HG02642 (cell line): ENCODE data around the gene CES4A.
"Not testable (repeated sequence)": the region's sequence is repeated elsewhere in the genome, so short reads cannot be mapped to it uniquely, and the experiment has no call there.

ENCODE experiments used
- ATAC-seq: cut with Tn5 transposase; IDR thresholded peaks from one replicate; pipeline ENCODE4 v1.9.1; 2021; ENCODE audit warnings: mild to moderate bottlenecking; ENCODE audit not compliant: unreplicated experiment, poor library complexity

Gene CES4A

DNA sequence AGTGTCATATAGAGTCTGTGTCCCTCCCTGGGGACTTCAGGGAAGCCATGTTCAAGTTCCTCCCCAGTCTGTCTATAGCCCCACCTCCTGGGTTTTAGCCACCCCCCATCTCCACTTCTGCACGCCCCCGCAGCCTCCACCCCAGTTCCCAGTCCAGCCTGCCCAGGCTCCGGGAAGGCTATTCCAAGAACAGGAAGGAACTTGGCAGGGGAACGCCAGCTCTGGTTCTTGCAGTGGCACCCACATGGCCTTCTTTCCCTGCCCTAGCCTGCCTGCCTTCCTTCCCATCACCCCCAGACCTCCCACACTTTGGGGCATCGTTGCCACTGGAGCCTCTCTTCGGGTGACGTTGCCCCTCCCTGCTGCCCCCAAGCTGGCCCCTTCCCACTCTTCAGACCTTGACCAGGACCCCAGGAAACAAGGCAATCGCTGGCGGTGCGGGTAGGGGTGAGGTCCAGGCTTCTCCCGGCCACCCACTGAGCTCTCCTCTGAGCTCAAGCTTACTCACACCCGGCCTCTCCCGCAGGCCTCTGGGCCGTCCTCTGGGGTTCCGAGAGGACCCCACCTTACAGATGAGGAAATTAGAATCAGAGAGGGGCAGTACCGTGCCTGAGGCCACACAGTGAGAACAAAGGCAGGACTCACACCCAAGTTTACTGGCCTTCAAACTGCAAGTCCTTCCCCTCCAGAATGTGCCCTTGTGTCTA, 9.2 kb upstream of the CES4A start:
- no peak for ATAC-seq

DNA sequence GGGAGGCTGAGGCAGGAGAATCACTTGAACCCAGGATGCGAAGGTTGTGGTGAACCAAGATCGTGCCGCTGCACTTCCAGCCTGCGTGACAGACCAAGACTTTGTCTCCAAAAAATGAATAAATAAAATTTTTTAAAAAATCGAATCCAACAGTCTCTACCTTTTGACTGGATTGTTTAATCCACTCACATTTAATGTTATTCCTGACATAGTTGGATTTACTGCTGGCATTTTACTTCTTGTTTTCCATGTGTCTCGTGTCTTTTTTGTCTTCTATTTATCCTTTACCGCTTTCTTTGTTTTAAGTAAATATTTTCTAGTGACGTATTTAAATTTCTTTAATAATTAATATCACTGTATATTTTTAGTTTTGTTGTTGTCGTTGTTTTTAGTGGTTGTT, 5.4 kb upstream of the CES4A start:
- no peak for ATAC-seq

DNA sequence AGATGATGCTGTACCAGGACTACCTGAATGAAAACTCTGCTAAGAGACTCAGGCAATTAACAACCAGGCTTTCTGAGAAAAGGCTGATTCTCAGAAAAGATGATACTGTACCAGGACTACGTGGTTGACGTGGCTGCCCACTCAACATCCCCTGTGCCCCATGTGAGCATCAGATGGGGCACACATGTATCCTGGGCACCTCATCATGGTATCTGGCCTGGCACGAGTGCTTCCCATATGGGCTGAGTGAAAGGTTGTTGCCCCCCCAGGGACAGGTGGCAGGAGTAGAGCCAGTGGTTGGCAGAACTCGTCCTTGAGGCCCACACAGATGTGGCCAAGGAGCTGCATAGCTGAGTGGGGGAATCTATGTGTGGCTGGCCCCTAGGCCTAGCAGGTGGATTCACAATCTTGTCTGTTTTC, 3.5 kb upstream of the CES4A start:
- no peak for ATAC-seq

DNA sequence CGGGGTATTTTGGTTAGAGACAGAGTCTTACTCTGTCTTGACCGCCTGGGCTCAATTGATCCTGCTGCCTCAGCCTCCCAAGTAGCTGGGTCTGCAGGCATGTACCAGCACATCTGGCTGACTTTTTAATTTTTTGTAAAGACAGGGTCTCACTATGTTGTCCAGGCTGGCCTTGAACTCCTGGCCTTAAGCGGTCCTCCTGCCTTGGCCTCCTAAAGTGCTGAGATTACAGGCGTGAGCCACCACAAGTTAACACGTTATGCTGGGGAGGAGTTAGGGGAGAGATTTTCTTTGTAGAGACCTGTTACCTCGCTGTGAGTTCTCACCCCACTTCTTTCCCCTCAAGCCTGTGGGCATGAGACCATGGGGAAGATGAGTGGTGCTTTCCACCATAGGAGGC, 1.8 kb upstream of the CES4A start:
- no peak for ATAC-seq

GRCh38 chr16:66991545-66992077, 3.2 kb downstream of the CES4A start:
- ATAC-seq, result no peak

DNA sequence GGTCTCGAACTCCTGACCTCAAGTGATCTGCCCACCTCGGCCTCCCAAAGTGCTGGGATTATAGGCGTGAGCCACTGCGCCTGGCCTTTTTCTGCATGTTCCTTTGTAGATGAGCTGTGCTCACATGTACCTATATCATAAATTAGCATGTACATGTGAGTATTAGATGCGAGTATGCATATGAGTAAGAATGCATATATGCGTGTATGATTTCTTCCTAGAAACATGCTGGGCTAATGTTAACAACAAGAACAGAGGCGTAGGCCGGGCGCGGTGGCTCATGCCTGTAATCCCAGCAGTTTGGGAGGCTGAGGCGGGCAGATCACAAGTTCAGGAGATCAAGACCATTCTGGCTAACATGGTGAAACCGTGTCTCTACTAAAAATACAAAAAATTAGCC, 5.2 kb downstream of the CES4A start:
- not testable (repeated sequence) for ATAC-seq

GRCh38 chr16:66996324-66996982, 8.1 kb downstream of the CES4A start:
- no peak for ATAC-seq

DNA sequence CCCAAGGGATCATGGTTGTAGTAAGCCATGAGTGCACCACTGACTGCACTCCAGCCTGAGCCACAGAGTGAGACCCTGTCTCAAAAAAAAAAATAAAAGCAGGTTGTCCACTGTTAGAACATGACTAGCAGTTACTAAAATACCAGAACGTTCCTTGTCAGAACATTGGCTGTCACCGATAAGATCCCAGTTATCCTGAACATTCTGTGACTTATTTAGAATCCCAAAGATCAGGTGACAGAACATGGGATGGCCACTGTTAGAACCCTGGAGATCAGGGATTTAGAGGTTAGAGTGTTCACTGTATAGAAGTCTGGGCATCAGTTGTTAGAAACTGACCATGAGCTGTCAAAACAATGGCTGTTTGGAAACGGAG, 8.6 kb downstream of the CES4A start:
- no peak for ATAC-seq

- no peak for ATAC-seq
Measured at GRCh38 chr16:67000384-67001351, 12.3 kb downstream of the CES4A start.

GRCh38 chr16:67001726-67002125, 13.3 kb downstream of the CES4A start:
- ATAC-seq, result no peak

- ATAC-seq, result no peak
Measured at GRCh38 chr16:67006930-67007658, 18.7 kb downstream of the CES4A start.

- no peak for ATAC-seq
Measured at GRCh38 chr16:67009158-67009557, 20.8 kb downstream of the CES4A start.

DNA sequence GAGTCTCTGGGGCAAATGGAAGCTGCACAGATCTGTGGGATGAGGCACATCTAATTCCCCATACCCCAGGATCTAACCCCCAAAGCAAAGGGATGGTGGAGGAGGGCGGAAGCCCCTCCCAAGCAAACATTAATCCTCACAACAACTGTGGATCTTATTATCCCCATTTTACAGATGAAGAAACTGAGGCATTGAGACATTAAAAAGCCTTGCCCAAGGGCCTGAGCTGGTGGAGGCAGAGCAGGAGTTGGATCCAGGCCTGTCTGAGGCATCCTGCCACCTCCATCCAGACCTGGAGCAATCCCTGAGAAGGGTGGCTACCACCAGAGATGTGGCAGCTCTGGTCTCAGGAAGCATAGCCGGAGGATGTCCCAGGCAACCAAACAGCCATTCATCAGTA, 22.9 kb downstream of the CES4A start:
- no peak for ATAC-seq

- ATAC-seq, result no peak
Measured at GRCh38 chr16:67013233-67013822, 24.9 kb downstream of the CES4A start.

DNA sequence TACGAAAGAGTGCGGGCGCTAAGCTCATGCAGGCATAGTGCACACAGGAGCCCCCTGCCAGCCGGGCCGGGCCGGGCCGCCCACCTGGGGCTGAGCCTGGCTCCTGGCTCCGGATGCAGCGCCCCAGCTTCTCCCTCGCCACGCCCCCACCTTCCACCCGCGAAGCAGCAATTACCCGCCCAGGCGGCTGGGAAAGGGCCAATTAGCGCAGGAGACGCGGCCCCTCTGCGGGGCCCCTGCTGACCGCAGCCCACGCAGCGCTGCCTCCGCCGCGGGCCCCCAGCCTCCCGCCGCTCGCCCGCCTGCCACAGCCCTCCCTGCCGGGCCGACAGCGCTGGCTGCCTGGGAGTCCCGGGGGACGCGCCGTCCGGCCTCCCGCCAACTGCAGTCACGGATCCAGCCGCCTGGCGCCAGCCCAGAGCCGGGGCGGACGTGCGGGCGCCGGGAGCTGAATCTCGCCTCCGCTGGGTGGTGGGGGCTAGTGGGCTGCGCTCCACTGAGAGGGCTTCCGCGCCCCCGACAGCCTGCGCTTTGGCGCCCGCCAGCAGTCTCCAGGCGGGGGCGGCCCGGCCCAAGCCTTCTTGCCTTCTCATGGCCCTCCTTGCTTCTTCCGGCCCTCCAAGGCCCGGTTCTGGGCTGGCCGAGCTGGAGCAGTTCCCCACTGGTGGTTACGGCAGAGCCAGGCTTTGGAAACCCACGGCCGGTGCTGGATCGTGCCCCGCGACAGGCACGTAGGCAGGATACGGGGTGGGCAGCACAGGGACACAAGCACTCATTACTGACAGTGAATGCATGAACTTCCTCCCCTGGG, 25.6 kb downstream of the CES4A start:
- ATAC-seq, result peak; percentile 49

DNA sequence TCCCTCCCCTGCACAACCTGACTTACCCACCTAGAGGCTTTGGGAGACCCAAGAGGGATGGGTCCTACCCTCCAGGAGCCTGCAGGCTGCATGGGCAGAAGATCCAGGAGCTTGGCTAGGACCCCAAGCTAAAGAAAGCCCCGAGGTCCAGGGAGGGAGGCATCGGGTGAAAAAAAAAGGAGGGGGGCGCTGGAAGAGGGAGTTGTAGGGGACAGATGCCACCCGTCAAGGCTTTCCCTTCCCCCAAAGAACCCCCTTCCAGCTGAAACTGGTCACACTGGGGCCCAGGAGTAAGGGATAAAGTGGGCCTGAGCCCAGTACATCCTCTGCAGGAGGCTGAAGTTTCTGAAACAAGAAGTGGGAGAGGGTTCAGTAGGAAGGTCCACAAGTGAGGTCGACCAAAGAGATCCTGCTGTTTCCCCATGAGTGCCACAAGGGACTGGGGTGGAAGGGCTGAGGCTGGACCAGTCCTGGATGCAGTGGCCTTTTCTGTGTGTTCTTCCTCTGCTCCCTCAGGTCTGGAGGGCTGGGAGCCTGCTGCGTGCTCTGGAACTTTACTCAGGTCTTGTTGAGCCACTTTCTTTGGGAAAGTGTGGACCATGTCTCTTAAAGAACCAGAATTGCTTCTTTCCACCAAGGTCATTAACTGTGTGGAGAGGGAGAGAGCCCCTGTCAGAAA, 26.4 kb downstream of the CES4A start:
- ATAC-seq, result no peak

- no peak for ATAC-seq
Measured at GRCh38 chr16:67015313-67015731, 26.9 kb downstream of the CES4A start.

DNA sequence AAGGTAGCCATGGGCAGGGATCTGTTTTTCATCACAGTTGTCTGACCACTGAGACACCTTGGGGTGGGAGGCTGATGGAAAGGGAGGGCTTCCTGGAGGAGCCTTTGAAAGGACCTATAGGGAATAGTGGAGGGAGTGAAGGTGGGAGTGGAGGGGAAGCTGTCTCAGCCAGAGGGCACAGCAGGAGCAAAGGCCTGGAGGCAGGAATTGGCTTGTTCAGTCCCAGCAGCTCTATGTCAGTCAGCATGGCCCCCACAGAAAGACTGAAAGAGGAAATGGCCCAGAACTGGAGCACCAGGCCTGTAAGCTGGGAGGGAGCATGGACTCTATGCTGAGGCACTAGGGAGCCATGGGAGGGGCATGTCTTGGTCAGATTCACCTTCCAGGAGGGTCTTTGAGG, 27.8 kb downstream of the CES4A start:
- ATAC-seq, result no peak
